A549 (cell line): Measurements from ENCODE around the gene DCTN3.

ENCODE experiments used
- CEBPB ChIP-seq, 2 experiments: fragments of >200 bp in 1 of 2; sonication (Bioruptor Twin) in 1 of 2; formaldehyde crosslinking in 1 of 2; IDR thresholded peaks; 2 replicates each; pipeline ENCODE4 v1.6.1; 2012 to 2016
- RAD21 ChIP-seq, 2 experiments: fragments of >200 bp in 1 of 2; sonication (Bioruptor Twin) in 1 of 2; formaldehyde crosslinking in 1 of 2; IDR thresholded peaks in 1 of 2; conservative IDR thresholded peaks in 1 of 2; 2 replicates in 1 of 2; 3 replicates in 1 of 2; pipeline ENCODE4 v1.6.1; 2012 to 2018; ENCODE audit warnings: inconsistent platforms in 1 of 2
- TF ChIP-seq, protein P1 (sequence below): fragments of >200 bp; sonication (Bioruptor Twin); formaldehyde crosslinking; IDR thresholded peaks from 3 replicates; pipeline ENCODE4 v1.5.1; 2016

DNA sequence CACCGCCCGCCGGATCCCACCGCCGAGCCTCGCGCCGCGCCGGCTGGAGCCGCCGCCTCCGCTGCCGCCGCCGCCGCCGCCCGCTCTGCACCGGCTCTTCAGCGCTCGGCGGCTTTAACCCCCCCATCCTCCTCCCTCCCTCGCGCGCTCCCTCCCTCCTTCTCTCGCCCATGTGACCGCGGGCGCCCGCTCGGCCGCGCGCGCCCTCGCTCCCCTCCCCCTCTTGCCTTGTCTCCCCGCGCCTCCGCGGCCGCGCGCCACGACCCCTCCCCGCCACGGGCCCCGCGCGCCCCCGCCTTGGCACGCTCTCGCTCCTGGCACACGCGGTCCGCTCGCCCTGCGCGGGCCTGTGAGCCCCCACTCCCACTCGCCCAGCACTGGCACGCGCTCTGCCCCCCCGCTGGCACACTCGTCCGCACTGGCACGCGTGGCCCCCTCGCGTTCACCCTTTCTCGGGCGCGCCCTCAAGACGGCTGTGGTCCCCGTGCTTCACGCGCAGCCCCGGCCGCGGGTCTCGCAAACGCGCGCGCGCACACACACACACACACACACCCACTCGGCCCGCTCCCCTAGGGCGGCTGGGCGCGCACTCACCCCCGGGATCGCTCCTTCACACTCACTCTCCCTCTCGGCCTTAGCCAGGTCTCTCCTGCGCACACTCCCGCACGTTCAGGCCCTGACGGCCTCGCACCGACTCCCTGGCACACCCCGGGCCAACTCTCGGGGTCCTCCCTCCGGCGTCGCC, 30.5 kb downstream of the DCTN3 start, which contains the start of gene CNTFR:
- TF ChIP-seq, protein P1, sequence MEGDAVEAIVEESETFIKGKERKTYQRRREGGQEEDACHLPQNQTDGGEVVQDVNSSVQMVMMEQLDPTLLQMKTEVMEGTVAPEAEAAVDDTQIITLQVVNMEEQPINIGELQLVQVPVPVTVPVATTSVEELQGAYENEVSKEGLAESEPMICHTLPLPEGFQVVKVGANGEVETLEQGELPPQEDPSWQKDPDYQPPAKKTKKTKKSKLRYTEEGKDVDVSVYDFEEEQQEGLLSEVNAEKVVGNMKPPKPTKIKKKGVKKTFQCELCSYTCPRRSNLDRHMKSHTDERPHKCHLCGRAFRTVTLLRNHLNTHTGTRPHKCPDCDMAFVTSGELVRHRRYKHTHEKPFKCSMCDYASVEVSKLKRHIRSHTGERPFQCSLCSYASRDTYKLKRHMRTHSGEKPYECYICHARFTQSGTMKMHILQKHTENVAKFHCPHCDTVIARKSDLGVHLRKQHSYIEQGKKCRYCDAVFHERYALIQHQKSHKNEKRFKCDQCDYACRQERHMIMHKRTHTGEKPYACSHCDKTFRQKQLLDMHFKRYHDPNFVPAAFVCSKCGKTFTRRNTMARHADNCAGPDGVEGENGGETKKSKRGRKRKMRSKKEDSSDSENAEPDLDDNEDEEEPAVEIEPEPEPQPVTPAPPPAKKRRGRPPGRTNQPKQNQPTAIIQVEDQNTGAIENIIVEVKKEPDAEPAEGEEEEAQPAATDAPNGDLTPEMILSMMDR = no peak
- no peak for TF ChIP-seq CEBPB (IDR thresholded peaks at IDR 0.05)
- no peak for TF ChIP-seq RAD21 (conservative IDR thresholded peaks at IDR 0.05 in 1 of 2, IDR thresholded peaks at IDR 0.05 in 1 of 2)
